HepG2 (cell line): ENCODE results near the gene CBX2. TPM values are rescaled to one million over a fixed set of nuclear protein-coding genes. Genes with fewer than 3 reads are reported as not detected.

Experiments
- CBX5 ChIP-seq: sonication (generic); formaldehyde crosslinking; IDR thresholded peaks from 2 replicates; pipeline ENCODE4 v1.4.0; 2020; ENCODE audit warnings: missing genetic modification reagents, borderline replicate concordance
- ETV5 ChIP-seq: IDR thresholded peaks from 2 replicates; pipeline ENCODE4 v1.6.1; 2018; ENCODE audit warnings: missing biosample characterization, missing genetic modification reagents, inconsistent platforms, borderline replicate concordance
- GATAD2A ChIP-seq: IDR thresholded peaks from 2 replicates; pipeline ENCODE4 v1.6.1; 2016
- HNF1B ChIP-seq: sonication (generic); formaldehyde crosslinking; IDR thresholded peaks from 2 replicates; pipeline ENCODE4 v1.5.1; 2020; ENCODE audit warnings: mild to moderate bottlenecking, moderate library complexity, missing genetic modification reagents
- HNRNPL ChIP-seq: fragments of 200-400 bp; formaldehyde crosslinking; IDR thresholded peaks from 2 replicates; pipeline ENCODE4 v1.6.1; 2017; ENCODE audit warnings: mild to moderate bottlenecking, low read depth, low read length
- PRPF4 ChIP-seq: fragments of 200-400 bp; formaldehyde crosslinking; IDR thresholded peaks from 2 replicates; pipeline ENCODE4 v1.6.1; 2016; ENCODE audit warnings: low read length, low read depth; ENCODE audit not compliant: poor library complexity, severe bottlenecking
- ZBTB7A ChIP-seq: sonication (generic); formaldehyde crosslinking; IDR thresholded peaks from 2 replicates; pipeline ENCODE4 v1.8.0; 2022; ENCODE audit warnings: mild to moderate bottlenecking, missing genetic modification reagents
- ZGPAT ChIP-seq: IDR thresholded peaks from 2 replicates; pipeline ENCODE4 v1.6.1; 2016; ENCODE audit warnings: mild to moderate bottlenecking
- ZIK1 ChIP-seq: sonication (generic); formaldehyde crosslinking; IDR thresholded peaks from 2 replicates; pipeline ENCODE4 v1.5.0; 2020; ENCODE audit warnings: mild to moderate bottlenecking, low read depth, missing genetic modification reagents, borderline replicate concordance
- ZNF263 ChIP-seq: sonication (generic); formaldehyde crosslinking; IDR thresholded peaks from 2 replicates; pipeline ENCODE4 v1.4.0; 2020; ENCODE audit warnings: missing genetic modification reagents
- ZNF350 ChIP-seq: sonication (generic); formaldehyde crosslinking; IDR thresholded peaks from 2 replicates; pipeline ENCODE4 v1.4.0; 2020; ENCODE audit warnings: mild to moderate bottlenecking, low read depth, missing genetic modification reagents, borderline replicate concordance
- ZNF747 ChIP-seq: sonication (generic); formaldehyde crosslinking; IDR thresholded peaks from 2 replicates; pipeline ENCODE4 v1.8.1; 2023; ENCODE audit warnings: missing genetic modification reagents, mild to moderate bottlenecking, borderline replicate concordance
- polyA plus RNA-seq, 8 experiments: library from polyadenylated mRNA; depleted of rRNA in 3 of 8; stranded (reverse) in 7 of 8; unstranded in 1 of 8; fragments of >200 nt; fragmentation: Illumina TruSeq in 4 of 8; extraction: Trizol in 4 of 8; gene quantifications; 2 replicates each; pipeline versions ENCODE4 v1.2.1 to v1.2.3, GENCODE V29; 2011 to 2016; ENCODE audit warnings: low read depth in 4 of 8, missing spikeins in 1 of 8, mixed read lengths in 1 of 8; ENCODE audit not compliant: insufficient read depth in 1 of 8
- total RNA-seq, 5 experiments: library from RNA; depleted of rRNA; stranded (reverse); fragments of >200 nt; fragmentation: Illumina TruSeq; extraction: Trizol; gene quantifications; 2 replicates each; pipeline ENCODE4 v1.2.3, GENCODE V29; 2016; ENCODE audit warnings: low read depth in 1 of 5
- TF ChIP-seq, protein P1 (sequence below): sonication (generic); formaldehyde crosslinking; IDR thresholded peaks from 2 replicates; pipeline ENCODE4 v1.4.0; 2020; ENCODE audit warnings: missing genetic modification reagents, borderline replicate concordance
- TF ChIP-seq, protein P2 (sequence below): sonication (generic); formaldehyde crosslinking; IDR thresholded peaks from 2 replicates; pipeline ENCODE4 v1.4.0; 2020; ENCODE audit warnings: low read depth, mild to moderate bottlenecking, missing genetic modification reagents
- TF ChIP-seq, protein P3 (sequence below): sonication (generic); formaldehyde crosslinking; IDR thresholded peaks from 2 replicates; pipeline ENCODE4 v1.5.0; 2020; ENCODE audit warnings: mild to moderate bottlenecking, missing genetic modification reagents, borderline replicate concordance

CBX2 gene
- total and polyA plus RNA-seq, 2 of the 13 experiments (the other 11 are each of a cell fraction or from before 2014, with no cell fraction given) = 14.5 to 31.1 TPM

DNA sequence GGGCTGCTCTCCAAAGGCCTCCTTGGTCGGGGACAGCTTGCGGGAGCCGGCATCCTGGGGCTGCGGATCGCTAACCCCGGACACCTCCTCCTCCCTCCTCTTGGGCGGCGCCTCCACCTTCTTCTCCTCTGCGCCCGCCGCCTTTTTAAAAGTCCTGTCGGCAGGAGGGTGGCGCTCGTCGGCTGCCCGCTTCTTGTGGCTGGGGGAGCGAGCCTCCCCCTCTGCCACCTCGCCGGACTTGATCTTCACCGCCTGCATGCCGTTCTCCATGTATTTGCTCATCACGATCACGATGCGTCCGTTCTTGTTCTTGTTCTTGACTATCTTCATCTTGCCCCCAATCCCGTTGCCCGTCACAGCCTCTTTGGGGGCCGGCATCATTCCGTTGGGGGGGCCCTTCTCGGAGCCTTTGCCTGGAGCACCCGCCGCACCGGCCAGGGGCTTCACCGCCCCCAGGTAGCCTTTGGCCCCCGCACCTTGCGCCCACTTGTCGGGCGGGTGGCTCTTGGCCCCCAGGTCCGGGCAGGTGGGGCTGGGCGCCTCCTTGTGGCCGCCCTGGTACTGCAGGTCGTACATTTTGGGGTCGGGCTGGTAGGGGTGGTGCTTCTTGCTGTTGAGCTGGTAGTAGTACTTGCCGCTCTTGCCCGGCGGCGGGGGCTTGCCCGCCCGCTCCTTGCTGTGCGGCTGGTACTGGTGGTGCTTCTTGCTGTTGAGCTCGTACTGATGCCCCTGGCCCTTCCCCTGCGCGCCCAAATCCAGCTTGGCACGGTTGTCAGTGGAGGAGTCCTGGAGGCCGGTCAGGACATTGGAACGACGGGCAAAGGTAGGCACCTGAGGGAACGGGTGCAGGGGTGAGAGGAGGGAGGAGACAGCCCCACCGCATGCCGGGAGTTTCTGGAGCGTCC lies 56.9 kb downstream of the CBX2 start (continued):
- TF ChIP-seq, protein P1, sequence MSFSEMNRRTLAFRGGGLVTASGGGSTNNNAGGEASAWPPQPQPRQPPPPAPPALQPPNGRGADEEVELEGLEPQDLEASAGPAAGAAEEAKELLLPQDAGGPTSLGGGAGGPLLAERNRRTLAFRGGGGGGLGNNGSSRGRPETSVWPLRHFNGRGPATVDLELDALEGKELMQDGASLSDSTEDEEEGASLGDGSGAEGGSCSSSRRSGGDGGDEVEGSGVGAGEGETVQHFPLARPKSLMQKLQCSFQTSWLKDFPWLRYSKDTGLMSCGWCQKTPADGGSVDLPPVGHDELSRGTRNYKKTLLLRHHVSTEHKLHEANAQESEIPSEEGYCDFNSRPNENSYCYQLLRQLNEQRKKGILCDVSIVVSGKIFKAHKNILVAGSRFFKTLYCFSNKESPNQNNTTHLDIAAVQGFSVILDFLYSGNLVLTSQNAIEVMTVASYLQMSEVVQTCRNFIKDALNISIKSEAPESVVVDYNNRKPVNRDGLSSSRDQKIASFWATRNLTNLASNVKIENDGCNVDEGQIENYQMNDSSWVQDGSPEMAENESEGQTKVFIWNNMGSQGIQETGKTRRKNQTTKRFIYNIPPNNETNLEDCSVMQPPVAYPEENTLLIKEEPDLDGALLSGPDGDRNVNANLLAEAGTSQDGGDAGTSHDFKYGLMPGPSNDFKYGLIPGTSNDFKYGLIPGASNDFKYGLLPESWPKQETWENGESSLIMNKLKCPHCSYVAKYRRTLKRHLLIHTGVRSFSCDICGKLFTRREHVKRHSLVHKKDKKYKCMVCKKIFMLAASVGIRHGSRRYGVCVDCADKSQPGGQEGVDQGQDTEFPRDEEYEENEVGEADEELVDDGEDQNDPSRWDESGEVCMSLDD = 0 out of 2 replicates have a peak, but pooled peaks have one; percentile 24
- TF ChIP-seq, protein P2, sequence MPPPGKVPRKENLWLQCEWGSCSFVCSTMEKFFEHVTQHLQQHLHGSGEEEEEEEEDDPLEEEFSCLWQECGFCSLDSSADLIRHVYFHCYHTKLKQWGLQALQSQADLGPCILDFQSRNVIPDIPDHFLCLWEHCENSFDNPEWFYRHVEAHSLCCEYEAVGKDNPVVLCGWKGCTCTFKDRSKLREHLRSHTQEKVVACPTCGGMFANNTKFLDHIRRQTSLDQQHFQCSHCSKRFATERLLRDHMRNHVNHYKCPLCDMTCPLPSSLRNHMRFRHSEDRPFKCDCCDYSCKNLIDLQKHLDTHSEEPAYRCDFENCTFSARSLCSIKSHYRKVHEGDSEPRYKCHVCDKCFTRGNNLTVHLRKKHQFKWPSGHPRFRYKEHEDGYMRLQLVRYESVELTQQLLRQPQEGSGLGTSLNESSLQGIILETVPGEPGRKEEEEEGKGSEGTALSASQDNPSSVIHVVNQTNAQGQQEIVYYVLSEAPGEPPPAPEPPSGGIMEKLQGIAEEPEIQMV = 0 out of 2 replicates have a peak, but pooled peaks have one; percentile 39
- TF ChIP-seq ZNF350 (CRISPR knock-in tag) (peak; percentile 55; the same call in 1 of the 2 replicates), CBX5 (CRISPR knock-in tag) (no peak), PRPF4 (peak; percentile 95), HNF1B (peak; percentile 49; the same call in 1 of the 2 replicates), ZIK1 (CRISPR knock-in tag) (no peak), GATAD2A (CRISPR knock-in tag) (peak; percentile 69), ZBTB7A (peak; percentile 60; the same call in 1 of the 2 replicates), ZNF747 (CRISPR knock-in tag) (0 out of 2 replicates have a peak, but pooled peaks have one; percentile 51), ETV5 (CRISPR knock-in tag) (no peak), ZNF263 (CRISPR knock-in tag) (peak; percentile 43; the same call in 1 of the 2 replicates), HNRNPL (peak; percentile 96), ZGPAT (CRISPR knock-in tag) (peak; percentile 59)
- TF ChIP-seq, protein P3, sequence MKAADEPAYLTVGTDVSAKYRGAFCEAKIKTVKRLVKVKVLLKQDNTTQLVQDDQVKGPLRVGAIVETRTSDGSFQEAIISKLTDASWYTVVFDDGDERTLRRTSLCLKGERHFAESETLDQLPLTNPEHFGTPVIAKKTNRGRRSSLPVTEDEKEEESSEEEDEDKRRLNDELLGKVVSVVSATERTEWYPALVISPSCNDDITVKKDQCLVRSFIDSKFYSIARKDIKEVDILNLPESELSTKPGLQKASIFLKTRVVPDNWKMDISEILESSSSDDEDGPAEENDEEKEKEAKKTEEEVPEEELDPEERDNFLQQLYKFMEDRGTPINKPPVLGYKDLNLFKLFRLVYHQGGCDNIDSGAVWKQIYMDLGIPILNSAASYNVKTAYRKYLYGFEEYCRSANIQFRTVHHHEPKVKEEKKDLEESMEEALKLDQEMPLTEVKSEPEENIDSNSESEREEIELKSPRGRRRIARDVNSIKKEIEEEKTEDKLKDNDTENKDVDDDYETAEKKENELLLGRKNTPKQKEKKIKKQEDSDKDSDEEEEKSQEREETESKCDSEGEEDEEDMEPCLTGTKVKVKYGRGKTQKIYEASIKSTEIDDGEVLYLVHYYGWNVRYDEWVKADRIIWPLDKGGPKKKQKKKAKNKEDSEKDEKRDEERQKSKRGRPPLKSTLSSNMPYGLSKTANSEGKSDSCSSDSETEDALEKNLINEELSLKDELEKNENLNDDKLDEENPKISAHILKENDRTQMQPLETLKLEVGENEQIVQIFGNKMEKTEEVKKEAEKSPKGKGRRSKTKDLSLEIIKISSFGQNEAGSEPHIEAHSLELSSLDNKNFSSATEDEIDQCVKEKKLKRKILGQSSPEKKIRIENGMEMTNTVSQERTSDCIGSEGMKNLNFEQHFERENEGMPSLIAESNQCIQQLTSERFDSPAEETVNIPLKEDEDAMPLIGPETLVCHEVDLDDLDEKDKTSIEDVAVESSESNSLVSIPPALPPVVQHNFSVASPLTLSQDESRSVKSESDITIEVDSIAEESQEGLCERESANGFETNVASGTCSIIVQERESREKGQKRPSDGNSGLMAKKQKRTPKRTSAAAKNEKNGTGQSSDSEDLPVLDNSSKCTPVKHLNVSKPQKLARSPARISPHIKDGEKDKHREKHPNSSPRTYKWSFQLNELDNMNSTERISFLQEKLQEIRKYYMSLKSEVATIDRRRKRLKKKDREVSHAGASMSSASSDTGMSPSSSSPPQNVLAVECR = no peak
